Activated naive CD4-positive, alpha-beta T cell treated with anti-CD3 and anti-CD28 coated beads for 36 hours (primary cell): ENCODE results near the gene PPP2R2B. TPM values are rescaled to one million over a fixed set of nuclear protein-coding genes. Genes with fewer than 3 reads are reported as not detected.

Source experiments
- CTCF ChIA-PET: fragments of 350-600 bp; sonication (Branson Sonifier 250); formaldehyde crosslinking; loops from one replicate; lab custom pipeline; 2021; ENCODE audit warnings: antibody characterized with exemption; lab: Charles Lee
- DNase-seq: peaks from one replicate; pipeline ENCODE4 v3.0.0-alpha.2; 2020
- H3K27ac Mint-ChIP-seq: one replicate; pipeline ENCODE4 v1.8.0; 2021; ENCODE audit warnings: mild to moderate bottlenecking, mixed read lengths
- H3K27me3 Mint-ChIP-seq: one replicate; pipeline ENCODE4 v1.8.0; 2021; ENCODE audit warnings: low read depth, mixed read lengths
- H3K36me3 Mint-ChIP-seq: one replicate; pipeline ENCODE4 v1.8.0; 2021; ENCODE audit warnings: low read depth, mixed read lengths
- H3K4me1 Mint-ChIP-seq: one replicate; pipeline ENCODE4 v1.8.0; 2021; ENCODE audit warnings: low read depth, mixed read lengths
- H3K4me3 Mint-ChIP-seq: one replicate; pipeline ENCODE4 v1.8.0; 2021; ENCODE audit warnings: mild to moderate bottlenecking, moderate library complexity, mixed read lengths
- H3K9me3 Mint-ChIP-seq: one replicate; pipeline ENCODE4 v1.8.0; 2021; ENCODE audit warnings: mixed read lengths
- intact Hi-C: fragments of 100-400 bp; cut with micrococcal nuclease; formaldehyde crosslinking; loops from one replicate; pipeline ENCODE4 v1.15.1; 2023
- total RNA-seq, 2 experiments: library from RNA; stranded (reverse); gene quantifications; one replicate each; pipeline ENCODE4 v1.2.3, GENCODE V29; 2021

PPP2R2B gene
- total RNA-seq, 2 experiments from 2014 or later: not detected

- no peak for DNase-seq
- Mint-ChIP-seq H3K27ac (no peak overlapping the region), H3K27me3 (no peaks in the 10 kb centered on the region), H3K4me1 (no peaks in the 10 kb centered on the region), H3K9me3 (no peaks in the 10 kb centered on the region), H3K36me3 (no peaks in the 10 kb centered on the region), H3K4me3 (no peak overlapping the region)
- intact Hi-C loops: no loop called here
- CTCF ChIA-PET: interaction anchor here (1.6 kb wide), 1 partner anchor 377 kb away, joined by 3 read pairs; no protein-coding TSS in a partner anchor
Observed at GRCh38 chr5:146589028-146589345, 289.6 kb downstream of the PPP2R2B start.

GRCh38 chr5:146588331-146589027 is 290.1 kb downstream of the PPP2R2B start:
- intact Hi-C loops: no loop called here
- no peaks in the 10 kb centered on the region for H3K9me3 Mint-ChIP-seq
- H3K27ac Mint-ChIP-seq: no peak overlapping the region
- CTCF ChIA-PET: interaction anchor here (1.6 kb wide), 1 partner anchor 377 kb away, joined by 3 read pairs; no protein-coding TSS in a partner anchor
- no peak overlapping the region for H3K4me3 Mint-ChIP-seq
- no peak for DNase-seq
- H3K27me3 Mint-ChIP-seq: peaks cover 2% of the 10 kb centered on the region
- H3K36me3 Mint-ChIP-seq: no peaks in the 10 kb centered on the region
- H3K4me1 Mint-ChIP-seq: no peaks in the 10 kb centered on the region

- intact Hi-C loops: no loop called here
- H3K36me3 Mint-ChIP-seq: no peaks in the 10 kb centered on the region
- H3K27me3 Mint-ChIP-seq: peaks cover 4% of the 10 kb centered on the region
- H3K27ac Mint-ChIP-seq: no peak overlapping the region
- CTCF ChIA-PET: no interaction called here
- no peak overlapping the region for H3K4me3 Mint-ChIP-seq
- H3K4me1 Mint-ChIP-seq: no peaks in the 10 kb centered on the region
- H3K9me3 Mint-ChIP-seq: no peaks in the 10 kb centered on the region
- no peak for DNase-seq
Observed at GRCh38 chr5:146586752-146587151, 291.8 kb downstream of the PPP2R2B start.

GRCh38 chr5:146584750-146585149 is 293.8 kb downstream of the PPP2R2B start:
- no peak overlapping the region for H3K27ac Mint-ChIP-seq
- no peaks in the 10 kb centered on the region for H3K9me3 Mint-ChIP-seq
- no peaks in the 10 kb centered on the region for H3K4me1 Mint-ChIP-seq
- intact Hi-C loops: no loop called here
- no peak overlapping the region for H3K4me3 Mint-ChIP-seq
- H3K27me3 Mint-ChIP-seq: peaks cover 4% of the 10 kb centered on the region
- CTCF ChIA-PET: interaction anchor here (1.1 kb wide), 1 partner anchor 381 kb away, joined by 3 read pairs; no protein-coding TSS in a partner anchor
- H3K36me3 Mint-ChIP-seq: no peaks in the 10 kb centered on the region
- no peak for DNase-seq

- intact Hi-C loops: no loop called here
- H3K36me3 Mint-ChIP-seq: no peaks in the 10 kb centered on the region
- no peaks in the 10 kb centered on the region for H3K4me1 Mint-ChIP-seq
Observed at GRCh38 chr5:146582051-146582596, 296.4 kb downstream of the PPP2R2B start.

GRCh38 chr5:146580237-146580636 is 298.3 kb downstream of the PPP2R2B start:
- DNase-seq: no peak
- peaks cover 4% of the 10 kb centered on the region for H3K27me3 Mint-ChIP-seq
- H3K36me3 Mint-ChIP-seq: no peaks in the 10 kb centered on the region

More at GRCh38 chr5:146582051-146582596, 296.4 kb downstream of the PPP2R2B start:
- CTCF ChIA-PET: interaction anchor here (1.1 to 1.2 kb wide), 2 partner anchors 16 to 384 kb away, joined by 3 to 5 read pairs; no protein-coding TSS in a partner anchor
- no peak overlapping the region for H3K27ac Mint-ChIP-seq
- H3K9me3 Mint-ChIP-seq: no peaks in the 10 kb centered on the region
- H3K27me3 Mint-ChIP-seq: peaks cover 4% of the 10 kb centered on the region
- no peak for DNase-seq
- no peak overlapping the region for H3K4me3 Mint-ChIP-seq

GRCh38 chr5:146574713-146575112 is 303.8 kb downstream of the PPP2R2B start:
- CTCF ChIA-PET: no interaction called here
- intact Hi-C loops: no loop called here
- no peak for DNase-seq
- Mint-ChIP-seq H3K36me3 (no peaks in the 10 kb centered on the region), H3K4me3 (no peak overlapping the region), H3K4me1 (no peaks in the 10 kb centered on the region), H3K27me3 (no peaks in the 10 kb centered on the region), H3K9me3 (no peaks in the 10 kb centered on the region), H3K27ac (no peak overlapping the region)

More at GRCh38 chr5:146580237-146580636, 298.3 kb downstream of the PPP2R2B start:
- Mint-ChIP-seq H3K27ac (no peak overlapping the region), H3K4me3 (no peak overlapping the region), H3K9me3 (no peaks in the 10 kb centered on the region), H3K4me1 (no peaks in the 10 kb centered on the region)
- CTCF ChIA-PET: interaction anchor here (0.7 kb wide), 1 partner anchor 12 kb away, joined by 6 read pairs; no protein-coding TSS in a partner anchor
- intact Hi-C loops: no loop called here

GRCh38 chr5:146568161-146568560 is 310.4 kb downstream of the PPP2R2B start:
- H3K9me3 Mint-ChIP-seq: no peaks in the 10 kb centered on the region
- peaks cover 4% of the 10 kb centered on the region for H3K4me1 Mint-ChIP-seq
- no peak for DNase-seq
- no peak overlapping the region for H3K27ac Mint-ChIP-seq
- CTCF ChIA-PET: interaction anchor here (0.6 kb wide), 2 partner anchors 13 to 34 kb away, joined by 5 to 6 read pairs; no protein-coding TSS in a partner anchor
- no peaks in the 10 kb centered on the region for H3K36me3 Mint-ChIP-seq
- no peak overlapping the region for H3K4me3 Mint-ChIP-seq
- intact Hi-C loops: loop anchor here (5.0 kb wide), 1 partner anchor 1009 kb away; no protein-coding TSS in a partner anchor
- no peaks in the 10 kb centered on the region for H3K27me3 Mint-ChIP-seq

- Mint-ChIP-seq H3K4me3 (no peak overlapping the region), H3K4me1 (peaks cover 4% of the 10 kb centered on the region), H3K36me3 (no peaks in the 10 kb centered on the region), H3K27me3 (no peaks in the 10 kb centered on the region), H3K27ac (no peak overlapping the region), H3K9me3 (no peaks in the 10 kb centered on the region)
- DNase-seq: peak; percentile 73
- intact Hi-C loops: loop anchor here (1.0 to 5.0 kb wide), 4 partner anchors 33 to 1011 kb away; no protein-coding TSS in a partner anchor
- CTCF ChIA-PET: interaction anchor here (0.6 to 2.3 kb wide), 8 partner anchors 11 to 1484 kb away, joined by 3 to 20 read pairs (median 4); no protein-coding TSS in a partner anchor
Observed at GRCh38 chr5:146565764-146566367, 312.7 kb downstream of the PPP2R2B start.

GRCh38 chr5:146564007-146564762 is 314.4 kb downstream of the PPP2R2B start:
- intact Hi-C loops: no loop called here
- H3K9me3 Mint-ChIP-seq: no peaks in the 10 kb centered on the region
- H3K36me3 Mint-ChIP-seq: no peaks in the 10 kb centered on the region
- H3K4me1 Mint-ChIP-seq: peaks cover 4% of the 10 kb centered on the region
- H3K27ac Mint-ChIP-seq: no peak overlapping the region
- DNase-seq: no peak
- H3K27me3 Mint-ChIP-seq: no peaks in the 10 kb centered on the region
- no peak overlapping the region for H3K4me3 Mint-ChIP-seq
- CTCF ChIA-PET: interaction anchor here (0.6 to 1.5 kb wide), 4 partner anchors 20 to 101 kb away, joined by 3 to 6 read pairs (median 4); no protein-coding TSS in a partner anchor

GRCh38 chr5:146562461-146562860 is 316.1 kb downstream of the PPP2R2B start:
- DNase-seq: no peak
- Mint-ChIP-seq H3K36me3 (no peaks in the 10 kb centered on the region), H3K4me1 (peaks cover 4% of the 10 kb centered on the region), H3K27ac (no peak overlapping the region), H3K9me3 (no peaks in the 10 kb centered on the region), H3K27me3 (no peaks in the 10 kb centered on the region), H3K4me3 (no peak overlapping the region)
- CTCF ChIA-PET: interaction anchor here (0.8 to 1.8 kb wide), 2 partner anchors 400 to 403 kb away, joined by 3 to 6 read pairs; no protein-coding TSS in a partner anchor
- intact Hi-C loops: no loop called here
